ENCODE results near the gene CSF2.

- TF ChIP-seq TAF1 (IDR thresholded peaks at IDR 0.05; ENCODE audit: low read depth, low read length) (no peak), POLR2AphosphoS5 (IDR thresholded peaks at IDR 0.05; ENCODE audit: low read depth, low read length) (no peak), POLR2A (IDR thresholded peaks at IDR 0.05; ENCODE audit: low read depth, low read length) (no peak)
Measured at GRCh38 chr5:132024117-132024435, 49.5 kb upstream of the CSF2 start.

Data from GM12891 (cell line).